Measurements from ENCODE around the gene AOX1.

- TF ChIP-seq CTCF (IDR thresholded peaks at IDR 0.05) (no peak), ZFX (IDR thresholded peaks at IDR 0.05; ENCODE audit: borderline replicate concordance) (no peak)
Measured at GRCh38 chr2:200667413-200667812, 81.6 kb downstream of the AOX1 start.
